ENCODE results near the gene ADAMTSL1. TPM values are rescaled to one million over a fixed set of nuclear protein-coding genes. Genes with fewer than 3 reads are reported as not detected.

ADAMTSL1 gene
- total and polyA plus RNA-seq, 2 of the 13 experiments (the other 11 are each of a cell fraction or from before 2014, with no cell fraction given), result not detected

GRCh38 chr9:18707489-18708205 is 233.7 kb downstream of the ADAMTSL1 start:
- 34% methylated on average over 8 of the region's 8 CpGs for WGBS (ENCODE audit: low lambda C conversion rate)

GRCh38 chr9:18708429-18708828 is 234.5 kb downstream of the ADAMTSL1 start:
- no peak for DNase-seq (ENCODE audit: low spot score)
- Histone ChIP-seq H3K27me3 (ENCODE audit: control insufficient read depth in 1 of 2, insufficient read depth in 2 of 2, low read length in 2 of 2) (no peaks in the 10 kb centered on the region), H3K36me3 (replicated peaks in 1 of 2; ENCODE audit: control insufficient read depth in 1 of 2, insufficient read depth in 2 of 2, low read length in 2 of 2) (no peaks in the 10 kb centered on the region), H3K4me3 (replicated peaks in 1 of 3; ENCODE audit: insufficient read depth in 1 of 3, low read depth in 2 of 3, low read length in 3 of 3) (no peak overlapping the region), H3K9me3 (ENCODE audit: low read length) (no peaks in the 10 kb centered on the region), H4K20me1 (ENCODE audit: insufficient read depth, low read length) (no peaks in the 10 kb centered on the region), H3K4me1 (ENCODE audit: insufficient read depth, low read length) (no peaks in the 10 kb centered on the region), H3K4me2 (ENCODE audit: low read depth, low read length) (no peak overlapping the region), H2AFZ (ENCODE audit: low read length) (no peak overlapping the region), H3K27ac (ENCODE audit: extremely low read length, insufficient read depth, low read length) (no peak overlapping the region), H3K9ac (ENCODE audit: insufficient read depth, low read depth, low read length) (no peak overlapping the region), H3K79me2 (ENCODE audit: insufficient read depth, low read length) (no peaks in the 10 kb centered on the region)
- POLR2A ChIA-PET, result no interaction called here
- intact Hi-C loops (cut with micrococcal nuclease; ENCODE audit: unreplicated experiment) (no loop called here), in situ Hi-C loops (cut with HindIII; ENCODE audit: extremely low pct_ligation_motif_present, low pct_unique_long_range_greater_than_20kb) (no loop called here)
- no peak for FAIRE-seq
- no peak for ATAC-seq
- 37% methylated on average over 4 of the region's 4 CpGs for WGBS (ENCODE audit: low lambda C conversion rate)
- CTCF ChIA-PET (ENCODE audit: low intra/inter-chr PET ratio, low total read pairs), result no interaction called here
- BruUV-seq (replicated peaks), result no TSS peak
- TF ChIP-seq NFE2L2 (IDR thresholded peaks at IDR 0.05; ENCODE audit: low read length) (peak; percentile 19; the same call in 1 of the 2 replicates), JDP2 (CRISPR knock-in tag; IDR thresholded peaks at IDR 0.05; ENCODE audit: borderline replicate concordance) (no peak), MLLT10 (CRISPR knock-in tag; IDR thresholded peaks at IDR 0.05) (no peak), MAFK (conservative IDR thresholded peaks at IDR 0.05 in 1 of 2, IDR thresholded peaks at IDR 0.05 in 1 of 2; ENCODE audit: low read length in 2 of 2) (peak in 1 of 2 experiments; percentile 15; a peak in 1 of 4 replicates), SMAD3 (CRISPR knock-in tag; IDR thresholded peaks at IDR 0.05) (no peak), ETV5 (CRISPR knock-in tag; IDR thresholded peaks at IDR 0.05; ENCODE audit: borderline replicate concordance) (no peak), GLI4 (CRISPR knock-in tag; IDR thresholded peaks at IDR 0.05; ENCODE audit: borderline replicate concordance) (no peak)

More at GRCh38 chr9:18707489-18708205, 233.7 kb downstream of the ADAMTSL1 start:
- H3K4me3 ChIP-seq (replicated peaks in 1 of 3; ENCODE audit: insufficient read depth in 1 of 3, low read depth in 2 of 3, low read length in 3 of 3), result no peak overlapping the region
- no peak overlapping the region for H3K27ac ChIP-seq (ENCODE audit: extremely low read length, insufficient read depth, low read length)
- in situ Hi-C loops (cut with HindIII; ENCODE audit: extremely low pct_ligation_motif_present, low pct_unique_long_range_greater_than_20kb), result no loop called here
- DNase-seq (ENCODE audit: low spot score), result no peak
- no peak for ATAC-seq
- no peaks in the 10 kb centered on the region for H4K20me1 ChIP-seq (ENCODE audit: insufficient read depth, low read length)
- H3K79me2 ChIP-seq (ENCODE audit: insufficient read depth, low read length), result no peaks in the 10 kb centered on the region
- intact Hi-C loops (cut with micrococcal nuclease; ENCODE audit: unreplicated experiment), result no loop called here
- no peaks in the 10 kb centered on the region for H3K4me1 ChIP-seq (ENCODE audit: insufficient read depth, low read length)
- H3K36me3 ChIP-seq (replicated peaks in 1 of 2; ENCODE audit: control insufficient read depth in 1 of 2, insufficient read depth in 2 of 2, low read length in 2 of 2), result no peaks in the 10 kb centered on the region
- no peak for TF ChIP-seq ZFP41 (CRISPR knock-in tag; IDR thresholded peaks at IDR 0.05; ENCODE audit: borderline replicate concordance)
- no peak for TF ChIP-seq GMEB2 (CRISPR knock-in tag; IDR thresholded peaks at IDR 0.05; ENCODE audit: low read depth)
- ChIA-PET CTCF (ENCODE audit: low intra/inter-chr PET ratio, low total read pairs) (no interaction called here), POLR2A (no interaction called here)
- FAIRE-seq, result no peak
- BruUV-seq (replicated peaks), result no TSS peak
- H2AFZ ChIP-seq (ENCODE audit: low read length), result no peak overlapping the region
- H3K9ac ChIP-seq (ENCODE audit: insufficient read depth, low read depth, low read length), result no peak overlapping the region
- no peak overlapping the region for H3K4me2 ChIP-seq (ENCODE audit: low read depth, low read length)
- H3K27me3 ChIP-seq (ENCODE audit: control insufficient read depth in 1 of 2, insufficient read depth in 2 of 2, low read length in 2 of 2), result no peaks in the 10 kb centered on the region
- H3K9me3 ChIP-seq (ENCODE audit: low read length), result no peaks in the 10 kb centered on the region

All from HepG2 (cell line).